ENCODE data around the gene DNAJC18. TPM values are rescaled to one million over a fixed set of nuclear protein-coding genes. Genes with fewer than 3 reads are reported as not detected.

Gene DNAJC18
- total and polyA plus RNA-seq, 2 of the 8 experiments (the other 6 are each of a cell fraction or from before 2014, with no cell fraction given), result 7.8 to 29.2 TPM

DNA sequence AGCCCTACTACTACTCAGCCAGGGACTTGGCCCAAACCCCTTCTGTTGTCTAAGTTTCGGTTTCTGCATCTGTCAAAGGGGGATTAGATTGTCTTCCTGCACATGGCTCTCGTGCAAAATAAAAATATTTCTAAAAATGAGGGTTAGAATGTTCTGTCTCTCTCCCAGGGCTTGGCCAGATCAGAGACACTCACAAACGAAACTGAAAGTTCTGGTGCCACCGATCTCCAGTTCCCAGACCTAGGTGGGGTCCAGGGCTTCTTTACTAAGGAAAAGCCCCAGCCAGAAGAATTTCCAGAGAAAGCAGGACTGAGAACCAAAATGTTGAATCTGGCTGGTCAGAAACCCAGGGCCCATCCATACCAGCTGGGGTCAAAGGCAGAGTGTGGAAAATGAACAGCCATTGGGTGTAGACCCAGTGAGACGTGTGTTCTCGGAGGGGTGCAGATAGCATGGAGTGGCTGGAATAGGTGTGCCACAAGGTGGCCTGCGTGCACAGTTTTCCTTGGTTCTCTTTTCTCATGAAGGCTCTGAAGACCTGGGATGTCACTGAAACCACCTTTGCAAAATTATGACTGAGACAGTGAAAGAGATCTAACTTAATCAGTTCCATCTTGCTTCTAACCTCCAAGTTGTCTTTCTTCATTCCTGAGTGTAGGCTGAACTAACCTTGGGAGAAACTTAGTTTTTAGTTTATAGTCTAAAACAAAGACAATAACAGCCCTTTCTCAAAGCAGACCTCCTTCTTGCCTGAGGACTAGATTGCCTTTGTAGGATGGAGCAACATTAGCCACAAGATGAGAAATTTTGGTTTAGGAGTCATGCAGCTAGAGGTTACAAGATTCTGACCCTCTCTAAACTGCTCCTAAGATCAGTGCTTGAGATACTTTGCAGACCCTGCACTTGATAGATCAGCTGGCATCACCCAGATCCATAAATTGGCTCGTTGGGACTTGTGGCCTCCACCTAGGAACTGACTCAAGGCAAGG lies 54.0 kb downstream of the DNAJC18 start (continued):
- TF ChIP-seq EP300 (IDR thresholded peaks at IDR 0.05; ENCODE audit: borderline replicate concordance in 1 of 2, low read depth in 2 of 2, low read length in 2 of 2), result no peak
- no peak for TF ChIP-seq KDM5A (IDR thresholded peaks at IDR 0.05; ENCODE audit: low read length)
- TF ChIP-seq GABPA (IDR thresholded peaks at IDR 0.05; ENCODE audit: borderline replicate concordance, insufficient read depth, low read length), result no peak
